GM12865 (cell line): ENCODE measurements around the gene MYO10.
"Not testable (repeated sequence)": the region's sequence is repeated elsewhere in the genome, so short reads cannot be mapped to it uniquely, and the experiment has no call there.

Experiments used
- DNase-seq: peaks from one replicate; pipeline ENCODE4 v3.0.0; 2010; ENCODE audit warnings: low read depth
- H3K4me3 ChIP-seq: 2 replicates; pipeline ENCODE4 v1.5.1; 2011; ENCODE audit warnings: mild to moderate bottlenecking, low read depth, low read length, control low read depth
- TF ChIP-seq, protein P1 (sequence below): IDR thresholded peaks from 2 replicates; pipeline ENCODE4 v1.5.1; 2011; ENCODE audit warnings: low read length, control low read depth, low read depth, inconsistent platforms; ENCODE audit not compliant: insufficient read depth; ENCODE audit errors: missing control alignments

MYO10 gene

DNA sequence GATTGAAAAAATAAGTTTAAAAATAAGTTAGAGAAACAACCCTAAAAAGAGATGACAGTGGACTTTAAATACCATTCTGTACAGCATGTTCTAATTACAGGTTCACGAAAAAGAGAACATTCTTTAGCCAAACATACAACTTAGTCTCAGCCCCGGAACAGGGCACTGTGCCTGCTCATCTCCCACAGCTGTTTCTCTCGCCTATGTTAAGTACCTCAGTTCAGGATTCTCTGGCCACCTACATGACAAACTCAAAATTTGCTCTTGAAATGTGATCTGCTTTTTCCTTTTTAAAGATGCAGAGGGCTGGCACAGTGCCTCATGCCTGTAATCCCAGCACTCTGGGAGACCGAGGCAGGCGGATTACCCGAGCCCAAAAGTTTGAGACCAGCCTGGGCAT is 52.3 kb downstream of the MYO10 start:
- DNase-seq = no peak
- TF ChIP-seq, protein P1, sequence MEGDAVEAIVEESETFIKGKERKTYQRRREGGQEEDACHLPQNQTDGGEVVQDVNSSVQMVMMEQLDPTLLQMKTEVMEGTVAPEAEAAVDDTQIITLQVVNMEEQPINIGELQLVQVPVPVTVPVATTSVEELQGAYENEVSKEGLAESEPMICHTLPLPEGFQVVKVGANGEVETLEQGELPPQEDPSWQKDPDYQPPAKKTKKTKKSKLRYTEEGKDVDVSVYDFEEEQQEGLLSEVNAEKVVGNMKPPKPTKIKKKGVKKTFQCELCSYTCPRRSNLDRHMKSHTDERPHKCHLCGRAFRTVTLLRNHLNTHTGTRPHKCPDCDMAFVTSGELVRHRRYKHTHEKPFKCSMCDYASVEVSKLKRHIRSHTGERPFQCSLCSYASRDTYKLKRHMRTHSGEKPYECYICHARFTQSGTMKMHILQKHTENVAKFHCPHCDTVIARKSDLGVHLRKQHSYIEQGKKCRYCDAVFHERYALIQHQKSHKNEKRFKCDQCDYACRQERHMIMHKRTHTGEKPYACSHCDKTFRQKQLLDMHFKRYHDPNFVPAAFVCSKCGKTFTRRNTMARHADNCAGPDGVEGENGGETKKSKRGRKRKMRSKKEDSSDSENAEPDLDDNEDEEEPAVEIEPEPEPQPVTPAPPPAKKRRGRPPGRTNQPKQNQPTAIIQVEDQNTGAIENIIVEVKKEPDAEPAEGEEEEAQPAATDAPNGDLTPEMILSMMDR = no peak
- H3K4me3 ChIP-seq = no peak overlapping the region

DNA sequence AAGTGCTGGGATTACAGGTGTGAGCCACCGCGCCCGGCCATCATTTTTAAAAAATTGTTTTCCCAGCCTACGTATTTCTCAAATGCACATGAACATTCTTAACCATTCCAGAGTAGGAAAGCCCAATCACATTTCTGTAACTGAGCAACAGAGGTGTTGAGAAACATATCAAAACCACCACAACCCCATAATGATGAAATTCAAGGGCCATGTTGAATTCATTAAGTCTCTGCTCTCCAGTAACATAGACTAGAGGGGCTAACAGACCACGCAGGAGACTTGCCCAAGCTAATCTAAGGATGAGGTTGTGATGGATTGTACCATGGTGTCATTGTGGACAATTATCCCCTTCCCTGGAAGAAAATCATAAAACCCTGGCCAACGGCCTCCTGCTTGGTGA is 52.9 kb downstream of the MYO10 start:
- H3K4me3 ChIP-seq = no peak overlapping the region
- no peak for DNase-seq
- TF ChIP-seq, protein P1 = no peak

DNA sequence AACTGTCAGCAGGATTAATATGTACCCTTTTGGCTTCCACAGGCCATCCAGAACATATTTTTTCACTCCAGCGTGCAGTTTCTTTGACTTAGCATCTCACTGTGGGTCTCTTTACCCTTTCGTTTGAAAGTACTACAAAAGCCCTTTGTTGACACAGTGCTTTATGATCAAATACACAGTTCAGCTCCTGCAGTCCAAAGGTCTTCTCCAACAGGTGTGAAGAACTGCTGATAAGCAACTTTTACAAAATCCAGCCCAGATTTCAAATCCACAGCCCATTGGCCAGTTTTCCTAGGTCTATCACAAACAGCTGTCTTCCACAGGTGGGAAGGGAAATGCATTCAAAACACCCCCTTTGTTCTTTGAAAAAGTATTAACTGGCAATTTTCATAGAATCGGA is 54.8 kb downstream of the MYO10 start:
- H3K4me3 ChIP-seq = no peak overlapping the region
- DNase-seq = no peak
- TF ChIP-seq, protein P1 = no peak

DNA sequence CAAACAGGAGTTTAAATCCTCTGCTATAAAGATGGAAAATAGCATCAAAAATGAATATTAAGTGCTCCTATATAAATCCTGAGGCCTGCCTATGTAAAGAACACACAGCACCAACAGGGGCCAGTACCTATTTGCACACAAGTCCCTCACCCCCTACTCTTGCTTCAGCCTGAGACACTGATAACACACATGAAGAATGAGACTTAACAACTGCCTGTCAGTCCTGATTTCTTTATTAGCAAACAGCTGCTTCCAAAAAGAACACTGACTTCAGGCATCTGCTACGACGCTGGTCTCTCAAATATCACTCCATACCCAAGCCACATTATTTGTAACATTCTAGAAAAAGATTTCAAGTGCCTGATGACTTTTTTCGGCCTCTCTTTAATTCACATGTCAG is 55.5 kb downstream of the MYO10 start:
- H3K4me3 ChIP-seq = no peak overlapping the region
- DNase-seq = no peak
- TF ChIP-seq, protein P1 = no peak

DNA sequence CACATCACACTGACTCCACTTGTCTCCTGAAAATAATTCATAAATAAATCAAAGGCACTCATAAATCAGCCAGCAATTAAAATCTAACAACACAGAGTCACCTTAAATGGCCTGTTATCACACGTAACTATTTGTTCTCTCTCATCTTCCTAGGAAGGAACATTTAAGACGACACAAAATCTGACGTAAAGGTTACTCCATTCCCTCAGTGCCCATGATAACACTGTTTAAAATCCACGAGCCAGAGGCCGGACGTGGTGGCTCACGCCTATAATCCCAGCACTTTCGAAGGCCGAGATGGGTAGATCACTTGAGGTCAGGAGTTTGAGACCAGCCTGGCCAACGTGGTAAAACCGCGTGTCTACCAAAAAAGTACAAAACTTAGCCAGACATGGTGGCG is 56.4 kb downstream of the MYO10 start:
- no peak overlapping the region for H3K4me3 ChIP-seq
- no peak for DNase-seq
- TF ChIP-seq, protein P1 = no peak

DNA sequence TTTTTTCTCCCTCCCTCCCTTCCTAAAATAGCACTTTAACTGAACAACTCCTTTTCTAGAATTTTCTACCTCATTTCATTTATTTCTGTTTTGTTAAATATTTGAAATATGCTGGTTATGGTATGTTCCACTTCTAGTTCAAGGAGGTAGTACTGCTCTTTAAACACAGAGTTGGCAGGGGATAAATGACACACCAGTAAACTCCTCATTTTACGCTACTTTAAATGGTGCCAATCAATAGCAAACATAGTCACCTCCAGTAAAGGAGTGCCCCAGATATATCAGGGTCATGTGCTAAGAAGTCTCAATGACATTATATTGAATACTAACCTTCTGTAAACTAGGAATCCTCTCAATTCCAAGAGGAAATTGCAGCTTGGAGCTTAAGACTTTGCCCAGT is 56.9 kb downstream of the MYO10 start:
- H3K4me3 ChIP-seq = no peak overlapping the region
- TF ChIP-seq, protein P1 = no peak
- no peak for DNase-seq

DNA sequence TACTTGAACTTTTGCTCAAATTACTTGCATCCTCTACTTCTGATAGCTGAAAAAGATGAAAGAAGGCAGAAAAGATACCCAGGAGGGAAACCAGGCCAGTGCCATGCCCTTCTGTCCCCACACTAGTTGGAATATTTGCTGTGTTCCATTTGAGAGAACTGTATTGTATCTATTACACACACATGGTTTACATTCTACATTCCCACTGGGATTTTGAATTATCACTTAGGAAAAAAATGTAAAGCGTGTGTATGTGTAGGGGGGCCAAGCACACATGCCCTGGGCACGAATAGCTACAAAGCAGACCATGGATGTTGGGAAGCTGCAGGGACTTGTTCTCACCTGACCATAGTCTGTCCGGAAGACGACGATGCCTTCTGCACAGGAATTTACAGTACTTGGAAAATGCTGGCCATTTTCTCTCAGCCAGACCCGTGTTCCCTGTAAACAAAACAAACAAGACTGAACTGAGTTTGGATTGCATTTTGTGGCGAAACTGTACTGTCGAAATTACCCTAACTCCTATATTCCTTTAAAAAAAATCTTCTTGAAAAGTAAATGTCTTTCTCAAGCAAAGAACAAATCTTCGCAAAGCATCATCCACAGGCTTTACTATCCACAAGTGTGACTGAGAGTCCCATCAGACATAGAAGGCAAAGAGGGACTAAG is 58.7 kb downstream of the MYO10 start:
- TF ChIP-seq, protein P1 = no peak
- DNase-seq = no peak
- H3K4me3 ChIP-seq = no peak overlapping the region

DNA sequence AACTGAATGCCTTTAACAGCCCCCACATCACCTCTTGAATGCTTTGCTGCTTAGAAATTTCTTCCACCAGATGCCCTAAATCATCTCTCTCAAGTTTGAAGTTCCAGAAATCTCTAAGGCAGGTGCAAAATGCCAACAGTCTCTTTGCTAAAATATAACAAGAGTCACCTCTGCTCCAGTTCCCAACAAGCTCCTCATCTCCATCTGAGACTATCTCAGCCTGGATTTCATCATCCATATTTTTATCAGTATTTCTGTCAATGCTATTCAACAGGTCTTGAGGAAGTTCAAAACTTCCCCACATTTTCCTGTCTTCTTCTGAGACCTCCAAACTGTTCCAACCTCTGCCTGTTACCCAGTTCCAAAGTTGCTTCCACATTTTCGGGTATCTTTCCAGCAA is 61.7 kb downstream of the MYO10 start:
- not testable (repeated sequence) for DNase-seq, H3K4me3 ChIP-seq
